HL-60 (cell line): ENCODE data around the gene SCN5A.

ENCODE experiments used
- DNase-seq, 2 experiments: peaks; one replicate each; pipeline ENCODE4 v3.0.0-alpha.2; 2010 to 2020; ENCODE audit warnings: low read depth in 1 of 2, low spot score in 1 of 2
- H3K27ac ChIP-seq: fragments of 250-450 bp; sonication (Bioruptor Pico); replicated peaks from 2 replicates; pipeline ENCODE4 v1.5.1; 2020; ENCODE audit warnings: mild to moderate bottlenecking, moderate library complexity
- H3K27me3 ChIP-seq: fragments of 250-450 bp; sonication (Bioruptor Pico); 2 replicates; pipeline ENCODE4 v1.5.1; 2021; ENCODE audit warnings: mild to moderate bottlenecking, moderate library complexity; ENCODE audit not compliant: insufficient read depth, poor library complexity, severe bottlenecking
- H3K4me3 ChIP-seq: replicated peaks from 2 replicates; pipeline ENCODE4 v1.5.1; 2011; ENCODE audit warnings: mild to moderate bottlenecking, control low read depth, low read length; ENCODE audit not compliant: insufficient read depth
- CTCF ChIP-seq: IDR thresholded peaks from one replicate; pipeline ENCODE4 v1.5.1; 2011; ENCODE audit warnings: low read length, control low read depth, inconsistent platforms; ENCODE audit not compliant: insufficient read depth
- GABPA ChIP-seq: IDR thresholded peaks from 2 replicates; pipeline ENCODE4 v1.6.1; 2012; ENCODE audit warnings: low read depth
- POLR2AphosphoS5 ChIP-seq: IDR thresholded peaks from 2 replicates; pipeline ENCODE4 v1.6.1; 2012; ENCODE audit warnings: low read depth
- REST ChIP-seq: IDR thresholded peaks from 2 replicates; pipeline ENCODE4 v1.6.1; 2012; ENCODE audit warnings: low read depth; ENCODE audit not compliant: insufficient replicate concordance
- SPI1 ChIP-seq: IDR thresholded peaks from 2 replicates; pipeline ENCODE4 v1.6.1; 2012; ENCODE audit warnings: low read depth, mild to moderate bottlenecking, borderline replicate concordance

Gene SCN5A

GRCh38 chr3:38622336-38622735 is 27.2 kb downstream of the SCN5A start:
- no peaks in the 10 kb centered on the region for H3K27me3 ChIP-seq
- no peak for DNase-seq
- no peak overlapping the region for H3K27ac ChIP-seq
- TF ChIP-seq POLR2AphosphoS5 (no peak), CTCF (no peak), GABPA (no peak), REST (no peak), SPI1 (no peak)
- no peak overlapping the region for H3K4me3 ChIP-seq

GRCh38 chr3:38620236-38620635 is 29.3 kb downstream of the SCN5A start:
- Histone ChIP-seq H3K4me3 (no peak overlapping the region), H3K27me3 (no peaks in the 10 kb centered on the region), H3K27ac (no peak overlapping the region)
- TF ChIP-seq CTCF: no peak
- no peak for TF ChIP-seq REST
- no peak for TF ChIP-seq SPI1
- no peak for TF ChIP-seq GABPA
- TF ChIP-seq POLR2AphosphoS5: no peak
- no peak for DNase-seq

GRCh38 chr3:38618343-38618742 is 31.1 kb downstream of the SCN5A start:
- no peaks in the 10 kb centered on the region for H3K27me3 ChIP-seq
- TF ChIP-seq CTCF (no peak), GABPA (no peak), SPI1 (no peak), POLR2AphosphoS5 (no peak), REST (no peak)
- H3K27ac ChIP-seq: no peak overlapping the region
- H3K4me3 ChIP-seq: no peak overlapping the region
- DNase-seq: no peak
